Fibroblast of mammary gland (primary cell): ENCODE measurements around the gene KRT84.

ENCODE experiments used
- DNase-seq: peaks from one replicate; pipeline ENCODE4 v3.0.0-alpha.2; 2010; ENCODE audit warnings: low read depth
- H3K4me3 ChIP-seq: 2 replicates; pipeline ENCODE4 v1.5.1; 2011; ENCODE audit warnings: low read depth, mild to moderate bottlenecking, low read length, moderate library complexity; ENCODE audit not compliant: control insufficient read depth
- CTCF ChIP-seq: conservative IDR thresholded peaks from 2 replicates; pipeline ENCODE4 v1.5.1; 2011; ENCODE audit warnings: low read depth, low read length, inconsistent platforms; ENCODE audit not compliant: control insufficient read depth, insufficient read depth

Gene KRT84

GRCh38 chr12:52402377-52402776, 16.9 kb upstream of the KRT84 start:
- H3K4me3 ChIP-seq: no peak overlapping the region
- no peak for TF ChIP-seq CTCF

GRCh38 chr12:52401926-52402325, 16.5 kb upstream of the KRT84 start:
- peak; percentile 20 for DNase-seq
- no peak overlapping the region for H3K4me3 ChIP-seq
- no peak for TF ChIP-seq CTCF

More at GRCh38 chr12:52402377-52402776, 16.9 kb upstream of the KRT84 start:
- no peak for DNase-seq

- no peak overlapping the region for H3K4me3 ChIP-seq
- no peak for TF ChIP-seq CTCF
- DNase-seq: no peak
These were observed 16.1 kb upstream of the KRT84 start for GRCh38 chr12:52401526-52401925.

- H3K4me3 ChIP-seq: no peak overlapping the region
- DNase-seq: no peak
- TF ChIP-seq CTCF: no peak
These were observed 15.5 kb upstream of the KRT84 start for GRCh38 chr12:52400906-52401305.

GRCh38 chr12:52399756-52400155, 14.3 kb upstream of the KRT84 start:
- no peak for DNase-seq
- no peak overlapping the region for H3K4me3 ChIP-seq
- no peak for TF ChIP-seq CTCF

GRCh38 chr12:52398176-52398575, 12.7 kb upstream of the KRT84 start:
- no peak for TF ChIP-seq CTCF

GRCh38 chr12:52396656-52397055, 11.2 kb upstream of the KRT84 start:
- H3K4me3 ChIP-seq: no peak overlapping the region
- DNase-seq: no peak
- no peak for TF ChIP-seq CTCF

More at GRCh38 chr12:52398176-52398575, 12.7 kb upstream of the KRT84 start:
- H3K4me3 ChIP-seq: no peak overlapping the region
- peak; percentile 49 for DNase-seq
